HAP-1 (cell line): ENCODE measurements around the gene SGF29.
A peak's percentile ranks its signal among the peaks of the same experiment; 100 is the strongest.
"Not testable (repeated sequence)": the region's sequence is repeated elsewhere in the genome, so short reads cannot be mapped to it uniquely, and the experiment has no call there.

Experiments
- DNase-seq, 2 experiments: peaks; one replicate each; pipeline ENCODE4 v3.0.0-alpha.2; 2016 to 2020; ENCODE audit warnings: low spot score in 2 of 2
- H3K27me3 ChIP-seq: fragments of 250-450 bp; sonication (Bioruptor Pico); 2 replicates; pipeline ENCODE4 v1.5.1; 2020; ENCODE audit warnings: low read depth, mild to moderate bottlenecking, moderate library complexity
- H3K36me3 ChIP-seq: fragments of 250-450 bp; sonication (Bioruptor Pico); replicated peaks from 2 replicates; pipeline ENCODE4 v1.5.1; 2020; ENCODE audit warnings: mild to moderate bottlenecking
- H3K4me1 ChIP-seq: fragments of 250-450 bp; sonication (Bioruptor Pico); 2 replicates; pipeline ENCODE4 v1.5.1; 2020; ENCODE audit warnings: mild to moderate bottlenecking
- H3K4me3 ChIP-seq: fragments of 250-450 bp; sonication (Bioruptor Pico); 2 replicates; pipeline ENCODE4 v1.5.1; 2020; ENCODE audit warnings: mild to moderate bottlenecking, moderate library complexity
- H3K9me3 ChIP-seq: fragments of 250-450 bp; sonication (Bioruptor Pico); 2 replicates; pipeline ENCODE4 v1.5.1; 2020; ENCODE audit warnings: mild to moderate bottlenecking, moderate library complexity
- in situ Hi-C: fragments of 300-500 bp; cut with MboI; formaldehyde crosslinking; loops from 3 replicates; pipeline ENCODE4 v1.14.3; 2020; ENCODE audit warnings: low sequenced_read_pairs, inconsistent platforms, mixed read lengths

The SGF29 gene

DNA sequence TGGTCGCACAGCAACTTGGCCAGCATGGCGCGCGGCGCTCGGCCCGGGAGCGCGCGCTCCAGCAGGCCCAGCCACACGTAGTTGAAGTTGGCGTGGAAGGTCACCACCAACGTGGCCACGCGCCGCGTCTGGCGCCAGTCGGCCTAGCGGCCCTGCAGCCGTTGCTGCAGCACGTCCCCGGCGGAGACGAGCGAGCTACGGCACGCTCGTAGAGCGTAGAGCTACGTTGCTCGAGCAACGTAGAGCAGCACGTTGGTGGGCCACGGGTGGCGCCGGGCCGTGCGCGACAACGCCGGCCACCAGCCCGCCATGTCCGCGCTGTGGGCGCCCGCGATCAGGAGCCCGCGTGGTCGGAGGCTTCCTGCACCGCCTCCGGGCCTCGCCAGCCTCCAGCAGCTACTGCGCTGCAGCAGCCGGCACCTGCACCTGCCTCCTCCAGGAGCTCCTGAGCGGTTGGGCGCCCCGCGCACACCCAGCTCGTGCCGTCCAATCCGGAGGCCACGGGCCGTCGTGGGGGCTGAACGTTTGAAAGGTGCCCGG is 69.5 kb downstream of the SGF29 start:
- no peaks in the 10 kb centered on the region for H3K9me3 ChIP-seq
- peak overlapping the region; percentile 46 for H3K4me3 ChIP-seq
- no peaks in the 10 kb centered on the region for H3K27me3 ChIP-seq
- H3K36me3 ChIP-seq, result peaks cover 13% of the 10 kb centered on the region; the same call in 1 of the 2 replicates
- in situ Hi-C loops, result no loop called here
- peak; percentile 70 to 81 for DNase-seq
- peaks cover 7% of the 10 kb centered on the region for H3K4me1 ChIP-seq

DNA sequence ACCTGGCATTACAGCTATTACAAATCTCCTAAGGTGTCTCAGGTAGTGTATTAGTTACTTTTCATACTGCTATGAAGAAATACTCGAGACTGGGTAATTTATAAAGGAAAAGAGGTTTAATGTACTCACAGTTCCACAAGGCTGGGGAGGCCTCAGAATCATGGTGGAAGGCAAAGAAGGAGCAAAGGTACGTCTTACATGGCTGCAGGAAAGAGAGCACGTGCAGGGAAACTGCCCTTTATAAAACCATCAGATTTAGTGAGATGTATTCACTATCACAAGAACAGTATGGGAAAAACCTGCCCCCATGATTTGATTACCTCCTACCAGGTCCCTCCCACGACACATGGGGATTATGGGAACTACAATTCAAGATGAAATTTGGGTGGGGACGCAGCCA is 77.2 kb downstream of the SGF29 start:
- H3K4me1 ChIP-seq, H3K27me3 ChIP-seq, in situ Hi-C loops, H3K36me3 ChIP-seq, H3K4me3 ChIP-seq, DNase-seq, H3K9me3 ChIP-seq: not testable (repeated sequence)

DNA sequence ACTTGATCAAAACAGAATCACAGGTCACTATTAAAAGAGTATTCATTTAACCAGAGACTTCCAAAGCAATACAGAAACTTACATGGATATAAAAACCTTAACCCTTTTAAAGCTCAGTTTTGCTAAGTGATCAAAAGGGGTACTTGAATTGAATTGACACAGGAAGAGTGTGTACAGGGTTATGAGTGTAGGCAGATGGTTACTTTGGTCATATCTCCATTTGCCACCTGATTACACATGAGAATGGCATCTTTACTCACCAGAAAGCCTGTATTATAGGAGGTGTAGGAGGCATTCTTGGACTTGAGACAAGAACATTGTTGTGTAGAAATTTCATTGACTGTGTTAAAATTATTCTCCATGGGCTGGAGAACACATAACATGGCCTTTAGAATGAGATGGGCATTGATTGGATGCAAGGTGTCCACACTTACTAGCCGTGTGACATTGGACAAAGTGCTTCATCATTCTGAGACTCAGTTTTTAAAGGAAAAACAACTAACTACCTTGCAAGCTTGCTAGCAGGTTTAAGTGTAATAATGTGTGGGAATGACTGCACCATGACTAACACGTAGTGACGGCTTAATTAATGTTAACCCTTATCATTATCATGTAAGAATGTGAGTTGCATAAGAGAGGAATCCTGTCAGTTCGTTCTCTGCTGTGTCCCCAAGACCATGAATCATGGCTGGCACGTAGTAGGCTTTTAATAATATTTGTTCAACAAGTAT is 82.5 kb downstream of the SGF29 start:
- H3K4me3 ChIP-seq, DNase-seq, H3K4me1 ChIP-seq, H3K27me3 ChIP-seq, H3K9me3 ChIP-seq, in situ Hi-C loops, H3K36me3 ChIP-seq: not testable (repeated sequence)

GRCh38 chr16:28637765-28638164 is 84.0 kb downstream of the SGF29 start, which contains the start of gene NPIPB8:
TSS of gene NPIPB8 (plus strand) at chr16:28638065. CDS start at chr16:28638361, 296 bp downstream.
- H3K4me1 ChIP-seq, H3K27me3 ChIP-seq, in situ Hi-C loops, H3K4me3 ChIP-seq, DNase-seq, H3K36me3 ChIP-seq, H3K9me3 ChIP-seq: not testable (repeated sequence)

DNA sequence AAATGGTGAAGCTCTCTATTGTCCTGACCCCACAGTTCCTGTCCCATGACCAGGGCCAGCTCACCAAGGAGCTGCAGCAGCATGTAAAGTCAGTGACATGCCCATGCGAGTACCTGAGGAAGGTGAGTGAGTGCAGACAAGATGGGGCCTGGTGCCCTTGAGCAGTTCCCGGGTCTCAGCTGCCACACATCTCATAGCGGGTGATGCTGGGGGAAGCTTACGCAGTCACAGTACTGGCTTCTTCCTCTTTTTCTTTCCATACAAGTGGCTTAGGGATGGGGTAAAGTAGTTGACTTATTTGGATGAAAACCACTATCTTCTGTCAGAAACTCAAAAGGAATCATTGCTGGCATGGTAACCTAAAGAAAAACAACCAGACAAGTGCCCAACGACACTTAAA is 84.6 kb downstream of the SGF29 start:
- H3K9me3 ChIP-seq, H3K4me3 ChIP-seq, H3K4me1 ChIP-seq, DNase-seq, H3K36me3 ChIP-seq, H3K27me3 ChIP-seq, in situ Hi-C loops: not testable (repeated sequence)

- in situ Hi-C loops, H3K4me1 ChIP-seq, H3K9me3 ChIP-seq, H3K36me3 ChIP-seq, H3K4me3 ChIP-seq, DNase-seq, H3K27me3 ChIP-seq: not testable (repeated sequence)
These were observed 86.2 kb downstream of the SGF29 start for GRCh38 chr16:28639959-28640358.
